ENCODE data around the gene VSIG10. TPM values are rescaled to one million over a fixed set of nuclear protein-coding genes. Genes with fewer than 3 reads are reported as not detected.

VSIG10 gene
- total and polyA plus RNA-seq, 2 of the 13 experiments (the other 11 are each of a cell fraction or from before 2014, with no cell fraction given), result 25.6 to 42.5 TPM

DNA sequence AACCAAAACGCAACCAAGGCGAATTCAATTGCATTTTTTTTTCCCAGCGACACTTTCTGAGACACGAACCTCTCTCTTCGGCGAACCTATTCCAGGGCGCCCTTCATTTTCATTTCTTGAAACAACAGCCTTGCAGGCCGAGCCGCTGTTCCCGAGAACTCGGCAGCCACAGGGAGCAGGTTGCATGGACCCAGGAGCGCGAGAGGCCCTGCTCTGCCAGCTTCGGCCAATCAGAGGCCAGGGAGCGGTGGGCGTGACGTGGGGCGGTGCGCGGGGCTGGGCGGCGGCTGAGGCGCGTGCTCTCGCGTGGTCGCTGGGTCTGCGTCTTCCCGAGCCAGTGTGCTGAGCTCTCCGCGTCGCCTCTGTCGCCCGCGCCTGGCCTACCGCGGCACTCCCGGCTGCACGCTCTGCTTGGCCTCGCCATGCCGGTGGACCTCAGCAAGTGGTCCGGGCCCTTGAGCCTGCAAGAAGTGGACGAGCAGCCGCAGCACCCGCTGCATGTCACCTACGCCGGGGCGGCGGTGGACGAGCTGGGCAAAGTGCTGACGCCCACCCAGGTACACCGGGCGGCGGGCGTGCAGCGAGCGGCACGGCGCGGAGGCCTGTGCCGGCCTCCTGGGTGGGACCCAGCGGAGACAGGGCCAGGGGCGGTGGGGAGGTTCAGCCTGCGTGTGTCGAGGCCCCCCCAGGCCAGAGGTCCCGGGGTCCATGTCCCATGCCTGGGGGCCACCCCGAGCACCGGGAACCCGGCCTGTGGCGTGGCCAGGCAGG is 32.2 kb upstream of the VSIG10 start, which contains the start of gene PEBP1 (continued):
- TF ChIP-seq BCL6 (CRISPR knock-in tag; IDR thresholded peaks at IDR 0.05), result no peak; the same call in 1 of the 2 replicates
- TF ChIP-seq, protein P1, sequence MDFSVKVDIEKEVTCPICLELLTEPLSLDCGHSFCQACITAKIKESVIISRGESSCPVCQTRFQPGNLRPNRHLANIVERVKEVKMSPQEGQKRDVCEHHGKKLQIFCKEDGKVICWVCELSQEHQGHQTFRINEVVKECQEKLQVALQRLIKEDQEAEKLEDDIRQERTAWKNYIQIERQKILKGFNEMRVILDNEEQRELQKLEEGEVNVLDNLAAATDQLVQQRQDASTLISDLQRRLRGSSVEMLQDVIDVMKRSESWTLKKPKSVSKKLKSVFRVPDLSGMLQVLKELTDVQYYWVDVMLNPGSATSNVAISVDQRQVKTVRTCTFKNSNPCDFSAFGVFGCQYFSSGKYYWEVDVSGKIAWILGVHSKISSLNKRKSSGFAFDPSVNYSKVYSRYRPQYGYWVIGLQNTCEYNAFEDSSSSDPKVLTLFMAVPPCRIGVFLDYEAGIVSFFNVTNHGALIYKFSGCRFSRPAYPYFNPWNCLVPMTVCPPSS (IDR thresholded peaks at IDR 0.05), result no peak
- peak; percentile 89 for TF ChIP-seq MED13 (CRISPR knock-in tag; IDR thresholded peaks at IDR 0.05)
- TF ChIP-seq, protein P2, sequence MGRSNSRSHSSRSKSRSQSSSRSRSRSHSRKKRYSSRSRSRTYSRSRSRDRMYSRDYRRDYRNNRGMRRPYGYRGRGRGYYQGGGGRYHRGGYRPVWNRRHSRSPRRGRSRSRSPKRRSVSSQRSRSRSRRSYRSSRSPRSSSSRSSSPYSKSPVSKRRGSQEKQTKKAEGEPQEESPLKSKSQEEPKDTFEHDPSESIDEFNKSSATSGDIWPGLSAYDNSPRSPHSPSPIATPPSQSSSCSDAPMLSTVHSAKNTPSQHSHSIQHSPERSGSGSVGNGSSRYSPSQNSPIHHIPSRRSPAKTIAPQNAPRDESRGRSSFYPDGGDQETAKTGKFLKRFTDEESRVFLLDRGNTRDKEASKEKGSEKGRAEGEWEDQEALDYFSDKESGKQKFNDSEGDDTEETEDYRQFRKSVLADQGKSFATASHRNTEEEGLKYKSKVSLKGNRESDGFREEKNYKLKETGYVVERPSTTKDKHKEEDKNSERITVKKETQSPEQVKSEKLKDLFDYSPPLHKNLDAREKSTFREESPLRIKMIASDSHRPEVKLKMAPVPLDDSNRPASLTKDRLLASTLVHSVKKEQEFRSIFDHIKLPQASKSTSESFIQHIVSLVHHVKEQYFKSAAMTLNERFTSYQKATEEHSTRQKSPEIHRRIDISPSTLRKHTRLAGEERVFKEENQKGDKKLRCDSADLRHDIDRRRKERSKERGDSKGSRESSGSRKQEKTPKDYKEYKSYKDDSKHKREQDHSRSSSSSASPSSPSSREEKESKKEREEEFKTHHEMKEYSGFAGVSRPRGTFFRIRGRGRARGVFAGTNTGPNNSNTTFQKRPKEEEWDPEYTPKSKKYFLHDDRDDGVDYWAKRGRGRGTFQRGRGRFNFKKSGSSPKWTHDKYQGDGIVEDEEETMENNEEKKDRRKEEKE (IDR thresholded peaks at IDR 0.05), result no peak
- TF ChIP-seq NFYC (CRISPR knock-in tag; IDR thresholded peaks at IDR 0.05), result peak; percentile 92
- no peak for TF ChIP-seq ZNF460 (CRISPR knock-in tag; IDR thresholded peaks at IDR 0.05; ENCODE audit: borderline replicate concordance)
- TF ChIP-seq ZNF775 (CRISPR knock-in tag; IDR thresholded peaks at IDR 0.05; ENCODE audit: borderline replicate concordance), result peak; percentile 52; the same call in 1 of the 2 replicates
- no peak for TF ChIP-seq SP1 (IDR thresholded peaks at IDR 0.05)
- peak; percentile 87 for TF ChIP-seq SP1 (CRISPR knock-in tag; IDR thresholded peaks at IDR 0.05)
- peak; percentile 71 to 87; a peak in 2 of 4 replicates for TF ChIP-seq KLF16 (CRISPR knock-in tag; IDR thresholded peaks at IDR 0.05)
- TF ChIP-seq YEATS4 (CRISPR knock-in tag; IDR thresholded peaks at IDR 0.05; ENCODE audit: borderline replicate concordance), result peak; percentile 90
- no peak for TF ChIP-seq PCBP1 (IDR thresholded peaks at IDR 0.05; ENCODE audit: borderline replicate concordance, low read depth, low read length)
- TF ChIP-seq ZNF263 (CRISPR knock-in tag; IDR thresholded peaks at IDR 0.05), result peak; percentile 70; the same call in 1 of the 2 replicates
- TF ChIP-seq, protein P3, sequence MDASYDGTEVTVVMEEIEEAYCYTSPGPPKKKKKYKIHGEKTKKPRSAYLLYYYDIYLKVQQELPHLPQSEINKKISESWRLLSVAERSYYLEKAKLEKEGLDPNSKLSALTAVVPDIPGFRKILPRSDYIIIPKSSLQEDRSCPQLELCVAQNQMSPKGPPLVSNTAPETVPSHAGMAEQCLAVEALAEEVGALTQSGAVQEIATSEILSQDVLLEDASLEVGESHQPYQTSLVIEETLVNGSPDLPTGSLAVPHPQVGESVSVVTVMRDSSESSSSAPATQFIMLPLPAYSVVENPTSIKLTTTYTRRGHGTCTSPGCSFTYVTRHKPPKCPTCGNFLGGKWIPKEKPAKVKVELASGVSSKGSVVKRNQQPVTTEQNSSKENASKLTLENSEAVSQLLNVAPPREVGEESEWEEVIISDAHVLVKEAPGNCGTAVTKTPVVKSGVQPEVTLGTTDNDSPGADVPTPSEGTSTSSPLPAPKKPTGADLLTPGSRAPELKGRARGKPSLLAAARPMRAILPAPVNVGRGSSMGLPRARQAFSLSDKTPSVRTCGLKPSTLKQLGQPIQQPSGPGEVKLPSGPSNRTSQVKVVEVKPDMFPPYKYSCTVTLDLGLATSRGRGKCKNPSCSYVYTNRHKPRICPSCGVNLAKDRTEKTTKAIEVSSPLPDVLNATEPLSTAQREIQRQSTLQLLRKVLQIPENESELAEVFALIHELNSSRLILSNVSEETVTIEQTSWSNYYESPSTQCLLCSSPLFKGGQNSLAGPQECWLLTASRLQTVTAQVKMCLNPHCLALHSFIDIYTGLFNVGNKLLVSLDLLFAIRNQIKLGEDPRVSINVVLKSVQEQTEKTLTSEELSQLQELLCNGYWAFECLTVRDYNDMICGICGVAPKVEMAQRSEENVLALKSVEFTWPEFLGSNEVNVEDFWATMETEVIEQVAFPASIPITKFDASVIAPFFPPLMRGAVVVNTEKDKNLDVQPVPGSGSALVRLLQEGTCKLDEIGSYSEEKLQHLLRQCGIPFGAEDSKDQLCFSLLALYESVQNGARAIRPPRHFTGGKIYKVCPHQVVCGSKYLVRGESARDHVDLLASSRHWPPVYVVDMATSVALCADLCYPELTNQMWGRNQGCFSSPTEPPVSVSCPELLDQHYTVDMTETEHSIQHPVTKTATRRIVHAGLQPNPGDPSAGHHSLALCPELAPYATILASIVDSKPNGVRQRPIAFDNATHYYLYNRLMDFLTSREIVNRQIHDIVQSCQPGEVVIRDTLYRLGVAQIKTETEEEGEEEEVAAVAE (CRISPR knock-in tag; IDR thresholded peaks at IDR 0.05; ENCODE audit: borderline replicate concordance), result peak; percentile 53; the same call in 1 of the 2 replicates
- no peak for TF ChIP-seq ZNF780A (CRISPR knock-in tag; IDR thresholded peaks at IDR 0.05)
- no peak for TF ChIP-seq ZNF253 (CRISPR knock-in tag; IDR thresholded peaks at IDR 0.05; ENCODE audit: borderline replicate concordance)
- TF ChIP-seq SMARCC2 (IDR thresholded peaks at IDR 0.05), result no peak
- TF ChIP-seq, protein P4, sequence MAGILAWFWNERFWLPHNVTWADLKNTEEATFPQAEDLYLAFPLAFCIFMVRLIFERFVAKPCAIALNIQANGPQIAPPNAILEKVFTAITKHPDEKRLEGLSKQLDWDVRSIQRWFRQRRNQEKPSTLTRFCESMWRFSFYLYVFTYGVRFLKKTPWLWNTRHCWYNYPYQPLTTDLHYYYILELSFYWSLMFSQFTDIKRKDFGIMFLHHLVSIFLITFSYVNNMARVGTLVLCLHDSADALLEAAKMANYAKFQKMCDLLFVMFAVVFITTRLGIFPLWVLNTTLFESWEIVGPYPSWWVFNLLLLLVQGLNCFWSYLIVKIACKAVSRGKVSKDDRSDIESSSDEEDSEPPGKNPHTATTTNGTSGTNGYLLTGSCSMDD (CRISPR knock-in tag; IDR thresholded peaks at IDR 0.05), result no peak
- TF ChIP-seq SMAD1 (CRISPR knock-in tag; IDR thresholded peaks at IDR 0.05; ENCODE audit: borderline replicate concordance, low read depth), result peak; percentile 50; the same call in 1 of the 2 replicates
